Loucy (cell line): ENCODE data around the gene RPS6KA5.
A peak's percentile ranks its signal among the peaks of the same experiment; 100 is the strongest.

ENCODE experiments used
- H2AFZ ChIP-seq: fragments of 200-600 bp; sonication (generic); 2 replicates; pipeline ENCODE4 v1.6.0; 2016; ENCODE audit warnings: antibody characterized with exemption, mild to moderate bottlenecking, low read length, moderate library complexity
- H3F3A ChIP-seq: fragments of 200-600 bp; 2 replicates; pipeline ENCODE4 v1.6.0; 2016; ENCODE audit warnings: antibody characterized with exemption, low read depth, mild to moderate bottlenecking
- H3K27me3 ChIP-seq: fragments of 200-600 bp; sonication (generic); 2 replicates; pipeline ENCODE4 v1.6.1; 2014; ENCODE audit warnings: low read length, mild to moderate bottlenecking; ENCODE audit not compliant: insufficient read depth, poor library complexity, severe bottlenecking
- H3K36me3 ChIP-seq: fragments of 200-600 bp; sonication (generic); 2 replicates; pipeline ENCODE4 v1.6.1; 2016; ENCODE audit warnings: low read length; ENCODE audit not compliant: insufficient read depth
- H3K4me1 ChIP-seq: fragments of 200-600 bp; sonication (generic); 2 replicates; pipeline ENCODE4 v1.5.1; 2014; ENCODE audit warnings: low read length, mild to moderate bottlenecking; ENCODE audit not compliant: insufficient read depth, poor library complexity, severe bottlenecking
- H3K4me2 ChIP-seq: fragments of 200-600 bp; sonication (generic); 2 replicates; pipeline ENCODE4 v1.6.0; 2014; ENCODE audit warnings: antibody characterized with exemption, low read length, low read depth, mild to moderate bottlenecking; ENCODE audit not compliant: poor library complexity, severe bottlenecking
- H3K4me3 ChIP-seq: fragments of 200-600 bp; sonication (generic); 2 replicates; pipeline ENCODE4 v1.5.1; 2014; ENCODE audit warnings: low read length, mild to moderate bottlenecking, mixed read lengths; ENCODE audit not compliant: poor library complexity, severe bottlenecking
- H3K79me2 ChIP-seq: fragments of 200-600 bp; sonication (generic); 2 replicates; pipeline ENCODE4 v1.6.1; 2014; ENCODE audit warnings: low read length; ENCODE audit not compliant: insufficient read depth
- H3K9ac ChIP-seq: fragments of 200-600 bp; sonication (generic); 2 replicates; pipeline ENCODE4 v1.6.0; 2014; ENCODE audit warnings: mild to moderate bottlenecking, low read depth, low read length, moderate library complexity; ENCODE audit not compliant: poor library complexity, severe bottlenecking
- H3K9me2 ChIP-seq: fragments of 200-600 bp; sonication (generic); replicated peaks from 2 replicates; pipeline ENCODE4 v1.6.1; 2016; ENCODE audit warnings: low read depth, low read length, mixed read lengths
- H3K9me3 ChIP-seq: fragments of 200-600 bp; sonication (generic); 2 replicates; pipeline ENCODE4 v1.6.1; 2014; ENCODE audit warnings: mild to moderate bottlenecking, antibody characterized with exemption, low read length, low read depth; ENCODE audit not compliant: insufficient read depth
- H4K20me1 ChIP-seq: fragments of 200-600 bp; sonication (generic); 2 replicates; pipeline ENCODE4 v1.6.0; 2014; ENCODE audit warnings: antibody characterized with exemption, low read length, mild to moderate bottlenecking; ENCODE audit not compliant: insufficient read depth, poor library complexity, severe bottlenecking
- EZH2phosphoT487 ChIP-seq: fragments of 200-600 bp; IDR thresholded peaks from 2 replicates; pipeline ENCODE4 v1.6.1; 2018; ENCODE audit warnings: antibody characterized with exemption, mild to moderate bottlenecking, moderate library complexity, borderline replicate concordance
- TF ChIP-seq, protein P1 (sequence below): fragments of 200-600 bp; sonication (generic); conservative IDR thresholded peaks from 2 replicates; pipeline ENCODE4 v1.5.1; 2014; ENCODE audit warnings: mild to moderate bottlenecking, antibody characterized with exemption, low read length

The RPS6KA5 gene

DNA sequence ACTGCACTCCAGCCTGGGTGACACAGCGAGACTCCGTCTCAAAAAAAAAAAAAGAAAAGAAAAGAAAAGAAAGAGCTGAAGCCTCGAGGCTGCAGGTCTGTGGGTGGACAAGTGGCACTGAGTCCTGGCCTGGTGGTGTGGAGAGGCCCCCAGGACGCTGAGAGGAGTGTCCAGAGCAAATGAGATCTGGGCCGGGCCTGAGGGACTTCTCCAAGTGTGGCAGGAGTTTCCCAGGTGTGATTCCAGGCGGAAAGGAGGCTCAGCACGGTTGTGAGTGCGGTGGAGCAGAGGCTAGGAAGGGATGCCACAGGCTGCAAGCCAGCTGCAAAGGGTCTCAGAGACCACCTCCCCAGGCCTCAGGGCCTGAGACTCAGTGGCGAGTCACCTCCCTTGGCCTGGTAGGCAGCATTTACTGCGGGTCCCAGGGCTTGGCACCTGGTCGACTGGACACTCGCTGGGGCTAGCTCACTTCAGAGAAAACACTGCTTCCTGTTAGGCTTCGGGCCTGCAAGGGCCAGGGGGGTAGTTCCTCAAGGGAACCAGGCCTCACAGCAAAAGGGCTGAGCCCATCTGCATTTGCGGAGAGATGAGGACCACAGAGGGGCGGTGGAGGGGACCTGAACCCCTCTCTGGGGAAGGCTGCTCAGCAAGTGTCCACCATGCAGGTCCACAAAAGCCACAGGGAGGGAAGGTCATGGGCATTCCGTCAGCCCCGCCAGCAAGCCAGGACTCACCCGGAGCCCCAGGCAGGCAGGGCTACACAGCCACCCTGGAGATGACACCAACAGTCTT is 256.0 kb downstream of the RPS6KA5 start:
- H3K27me3 ChIP-seq: no peaks in the 10 kb centered on the region
- peak overlapping the region; percentile 51 for H3K4me3 ChIP-seq
- H3K79me2 ChIP-seq: peaks cover 62% of the 10 kb centered on the region
- peaks cover 87% of the 10 kb centered on the region for H3K4me1 ChIP-seq
- H3F3A ChIP-seq: peaks cover 16% of the 10 kb centered on the region
- H3K9ac ChIP-seq: peak overlapping the region; percentile 67
- TF ChIP-seq, protein P1, sequence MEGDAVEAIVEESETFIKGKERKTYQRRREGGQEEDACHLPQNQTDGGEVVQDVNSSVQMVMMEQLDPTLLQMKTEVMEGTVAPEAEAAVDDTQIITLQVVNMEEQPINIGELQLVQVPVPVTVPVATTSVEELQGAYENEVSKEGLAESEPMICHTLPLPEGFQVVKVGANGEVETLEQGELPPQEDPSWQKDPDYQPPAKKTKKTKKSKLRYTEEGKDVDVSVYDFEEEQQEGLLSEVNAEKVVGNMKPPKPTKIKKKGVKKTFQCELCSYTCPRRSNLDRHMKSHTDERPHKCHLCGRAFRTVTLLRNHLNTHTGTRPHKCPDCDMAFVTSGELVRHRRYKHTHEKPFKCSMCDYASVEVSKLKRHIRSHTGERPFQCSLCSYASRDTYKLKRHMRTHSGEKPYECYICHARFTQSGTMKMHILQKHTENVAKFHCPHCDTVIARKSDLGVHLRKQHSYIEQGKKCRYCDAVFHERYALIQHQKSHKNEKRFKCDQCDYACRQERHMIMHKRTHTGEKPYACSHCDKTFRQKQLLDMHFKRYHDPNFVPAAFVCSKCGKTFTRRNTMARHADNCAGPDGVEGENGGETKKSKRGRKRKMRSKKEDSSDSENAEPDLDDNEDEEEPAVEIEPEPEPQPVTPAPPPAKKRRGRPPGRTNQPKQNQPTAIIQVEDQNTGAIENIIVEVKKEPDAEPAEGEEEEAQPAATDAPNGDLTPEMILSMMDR: no peak
- no peak for TF ChIP-seq EZH2phosphoT487
- no peak overlapping the region for H2AFZ ChIP-seq
- peak overlapping the region; percentile 63 for H3K4me2 ChIP-seq
- no peaks in the 10 kb centered on the region for H3K9me2 ChIP-seq
- no peaks in the 10 kb centered on the region for H3K9me3 ChIP-seq
- H3K36me3 ChIP-seq: no peaks in the 10 kb centered on the region
- no peaks in the 10 kb centered on the region for H4K20me1 ChIP-seq

DNA sequence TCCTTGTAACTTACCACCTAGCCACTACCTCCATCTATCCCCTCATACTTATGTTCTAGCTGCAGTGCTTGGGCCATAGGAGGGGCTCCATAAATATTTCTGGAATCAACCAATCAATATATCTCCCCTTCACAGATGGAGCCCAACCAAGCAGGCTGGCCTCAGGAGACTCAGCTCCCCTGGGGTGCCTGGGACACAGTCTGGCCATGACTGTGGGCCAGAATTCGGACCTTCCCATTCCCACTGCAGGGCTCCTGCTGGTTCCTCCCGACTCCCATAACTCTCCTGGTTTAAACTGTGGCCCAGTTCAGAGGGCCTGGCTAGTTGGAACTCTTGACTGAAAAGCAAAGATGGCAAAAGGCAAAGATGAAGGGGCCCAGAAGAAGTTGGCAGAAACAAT is 257.2 kb downstream of the RPS6KA5 start:
- H2AFZ ChIP-seq: no peak overlapping the region
- H4K20me1 ChIP-seq: no peaks in the 10 kb centered on the region
- H3K9me2 ChIP-seq: no peaks in the 10 kb centered on the region
- peak overlapping the region; percentile 63 for H3K4me2 ChIP-seq
- H3K27me3 ChIP-seq: no peaks in the 10 kb centered on the region
- peaks cover 16% of the 10 kb centered on the region for H3F3A ChIP-seq
- peak overlapping the region; percentile 67 for H3K9ac ChIP-seq
- H3K36me3 ChIP-seq: no peaks in the 10 kb centered on the region
- peaks cover 76% of the 10 kb centered on the region for H3K4me1 ChIP-seq
- no peaks in the 10 kb centered on the region for H3K9me3 ChIP-seq
- peak overlapping the region; percentile 51 for H3K4me3 ChIP-seq
- H3K79me2 ChIP-seq: peaks cover 60% of the 10 kb centered on the region
- TF ChIP-seq EZH2phosphoT487: no peak
- TF ChIP-seq, protein P1: no peak

DNA sequence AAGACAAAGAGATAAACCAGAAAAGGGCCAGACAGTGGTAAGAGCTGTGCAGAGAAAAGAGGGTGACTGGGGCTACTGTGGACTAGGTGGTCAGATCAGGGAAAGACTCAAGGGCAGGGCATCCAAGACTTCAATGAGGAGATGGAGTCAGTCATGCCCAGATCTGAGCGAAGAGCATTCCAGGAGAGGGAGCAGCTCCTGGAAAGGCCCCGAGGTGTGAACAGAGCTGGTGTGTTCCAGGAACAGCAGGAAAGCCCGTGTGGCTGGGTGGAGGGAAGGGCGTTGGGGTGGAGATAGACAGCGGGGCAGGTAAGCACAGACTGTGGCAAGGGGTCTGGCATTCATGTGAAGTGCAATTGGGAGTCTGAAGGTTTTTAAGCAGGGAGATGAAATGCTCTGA is 261.0 kb downstream of the RPS6KA5 start:
- H3K9ac ChIP-seq: no peak overlapping the region
- no peaks in the 10 kb centered on the region for H3K36me3 ChIP-seq
- H3K4me3 ChIP-seq: no peak overlapping the region
- H3K4me2 ChIP-seq: no peak overlapping the region
- H3K9me2 ChIP-seq: no peaks in the 10 kb centered on the region
- H3F3A ChIP-seq: peaks cover 13% of the 10 kb centered on the region
- H3K27me3 ChIP-seq: no peaks in the 10 kb centered on the region
- peaks cover 58% of the 10 kb centered on the region for H3K4me1 ChIP-seq
- H3K9me3 ChIP-seq: no peaks in the 10 kb centered on the region
- peaks cover 58% of the 10 kb centered on the region for H3K79me2 ChIP-seq
- TF ChIP-seq EZH2phosphoT487: no peak
- TF ChIP-seq, protein P1: no peak
- no peak overlapping the region for H2AFZ ChIP-seq
- H4K20me1 ChIP-seq: no peaks in the 10 kb centered on the region
